GM23338 (cell line): ENCODE data around the gene NFATC1. TPM values are rescaled to one million over a fixed set of nuclear protein-coding genes. Genes with fewer than 3 reads are reported as not detected.

Source experiments
- ATAC-seq: fragments of 200-7000 bp; cut with Tn5 transposase; 3 replicates; pipeline ENCODE4 v1.9.1; 2020
- DNase-seq: peaks from one replicate; pipeline ENCODE4 v3.0.0-alpha.2; 2015; ENCODE audit warnings: low spot score
- H2AFZ ChIP-seq: fragments of 200-600 bp; sonication (generic); 2 replicates; pipeline ENCODE4 v1.8.0; 2016; ENCODE audit warnings: antibody characterized with exemption, mild to moderate bottlenecking, moderate library complexity
- H3F3A ChIP-seq: fragments of 200-600 bp; sonication (generic); replicated peaks from 2 replicates; pipeline ENCODE4 v1.8.0; 2017; ENCODE audit warnings: antibody characterized with exemption, mixed run types, low read depth
- H3K27ac ChIP-seq: fragments of 200-600 bp; sonication (generic); 2 replicates; pipeline ENCODE4 v1.6.1; 2016; ENCODE audit warnings: low read depth
- H3K27me3 ChIP-seq: fragments of 200-600 bp; sonication (generic); 2 replicates; pipeline ENCODE4 v1.8.0; 2016; ENCODE audit warnings: mild to moderate bottlenecking, mixed run types, moderate library complexity; ENCODE audit not compliant: insufficient read depth
- H3K36me3 ChIP-seq: fragments of 200-600 bp; sonication (generic); 2 replicates; pipeline ENCODE4 v1.8.0; 2016; ENCODE audit warnings: mild to moderate bottlenecking; ENCODE audit not compliant: insufficient read depth
- H3K4me1 ChIP-seq: fragments of 200-600 bp; sonication (generic); 2 replicates; pipeline ENCODE4 v1.8.0; 2016; ENCODE audit warnings: mild to moderate bottlenecking, moderate library complexity; ENCODE audit not compliant: insufficient read depth
- H3K4me2 ChIP-seq: fragments of 200-600 bp; sonication (generic); 2 replicates; pipeline ENCODE4 v1.7.1; 2017; ENCODE audit warnings: mixed run types
- H3K4me3 ChIP-seq: fragments of 200-600 bp; sonication (generic); 2 replicates; pipeline ENCODE4 v1.6.1; 2016; ENCODE audit warnings: mixed run types
- H3K79me2 ChIP-seq: fragments of 200-600 bp; sonication (generic); replicated peaks from 2 replicates; pipeline ENCODE4 v1.8.0; 2017; ENCODE audit warnings: mild to moderate bottlenecking; ENCODE audit not compliant: insufficient read depth
- H3K9me2 ChIP-seq: fragments of 200-600 bp; sonication (generic); 2 replicates; pipeline ENCODE4 v1.8.0; 2017; ENCODE audit not compliant: insufficient read depth
- H4K20me1 ChIP-seq: fragments of 200-600 bp; sonication (generic); replicated peaks from 2 replicates; pipeline ENCODE4 v1.8.0; 2017; ENCODE audit warnings: mild to moderate bottlenecking; ENCODE audit not compliant: insufficient read depth
- H3K27ac Mint-ChIP-seq: 2 replicates; pipeline ENCODE4 v1.8.0; 2020; ENCODE audit warnings: inconsistent platforms, mild to moderate bottlenecking, moderate library complexity, mixed read lengths
- H3K27me3 Mint-ChIP-seq: 3 replicates; pipeline ENCODE4 v1.8.0; 2022; ENCODE audit warnings: low read depth, mild to moderate bottlenecking, moderate library complexity, mixed read lengths, inconsistent platforms; ENCODE audit not compliant: insufficient read depth, poor library complexity
- H3K36me3 Mint-ChIP-seq: 3 replicates; pipeline ENCODE4 v1.8.0; 2021; ENCODE audit warnings: low read depth, mild to moderate bottlenecking, inconsistent platforms, moderate library complexity, mixed read lengths
- H3K4me1 Mint-ChIP-seq: 3 replicates; pipeline ENCODE4 v1.8.0; 2020; ENCODE audit warnings: mild to moderate bottlenecking, inconsistent platforms, mixed read lengths
- H3K4me3 Mint-ChIP-seq: 3 replicates; pipeline ENCODE4 v1.8.0; 2021; ENCODE audit warnings: moderate library complexity, mild to moderate bottlenecking, inconsistent platforms, mixed read lengths
- H3K9me3 Mint-ChIP-seq: 3 replicates; pipeline ENCODE4 v1.8.0; 2020; ENCODE audit warnings: moderate library complexity, mild to moderate bottlenecking, inconsistent platforms, mixed read lengths
- CREB1 ChIP-seq: fragments of 250-450 bp; sonication (Bioruptor Pico); IDR thresholded peaks from 2 replicates; pipeline ENCODE4 v1.5.0; 2020; ENCODE audit warnings: low read depth, mild to moderate bottlenecking, moderate library complexity
- CTCF ChIP-seq, 2 experiments: fragments of 200-600 bp in 1 of 2; sonication (generic) in 1 of 2; conservative IDR thresholded peaks; 2 replicates each; pipeline versions ENCODE4 v1.5.1 to v1.6.1; 2016 to 2017; ENCODE audit warnings: antibody characterized with exemption in 2 of 2, low read depth in 2 of 2, mild to moderate bottlenecking in 2 of 2, moderate library complexity in 1 of 2
- NANOG ChIP-seq: IDR thresholded peaks from 2 replicates; pipeline ENCODE4 v1.6.1; 2016; ENCODE audit warnings: antibody characterized with exemption, borderline replicate concordance
- POLR2AphosphoS5 ChIP-seq: IDR thresholded peaks from 2 replicates; pipeline ENCODE4 v1.6.1; 2016; ENCODE audit warnings: antibody characterized with exemption, low read depth
- STAT1 ChIP-seq: IDR thresholded peaks from one replicate; pipeline ENCODE4 v1.6.1; 2016; ENCODE audit warnings: antibody characterized with exemption; ENCODE audit not compliant: unreplicated experiment
- ZNF114 ChIP-seq: fragments of 250-450 bp; sonication (Bioruptor Pico); IDR thresholded peaks from 2 replicates; pipeline ENCODE4 v1.5.0; 2020; ENCODE audit warnings: mild to moderate bottlenecking, moderate library complexity
- ZNF331 ChIP-seq: fragments of 250-450 bp; sonication (Bioruptor Pico); IDR thresholded peaks from 2 replicates; pipeline ENCODE4 v1.5.0; 2020; ENCODE audit warnings: low read depth, mild to moderate bottlenecking, moderate library complexity
- polyA plus RNA-seq: library from polyadenylated mRNA; unstranded; fragments of >200 nt; fragmentation: Nextera tagmentation; extraction: Ambion mirVana; gene quantifications from 2 replicates; pipeline ENCODE4 v1.2.1, GENCODE V29; 2016
- total RNA-seq: library from RNA; depleted of rRNA; stranded (reverse); fragments of >200 nt; shearing (Covaris generic); gene quantifications from 2 replicates; pipeline ENCODE4 v1.2.3, GENCODE V29; 2014
- TF ChIP-seq, protein P1 (sequence below): fragments of 250-450 bp; sonication (Bioruptor Pico); IDR thresholded peaks from 2 replicates; pipeline ENCODE4 v1.5.0; 2020; ENCODE audit warnings: mild to moderate bottlenecking, moderate library complexity
- TF ChIP-seq, protein P2 (sequence below): IDR thresholded peaks from 2 replicates; pipeline ENCODE4 v1.6.1; 2016; ENCODE audit warnings: antibody characterized with exemption

The NFATC1 gene
- total and polyA plus RNA-seq, 2 experiments from 2014 or later, result 3.9 to 6.4 TPM

- no peaks in the 10 kb centered on the region for H3K4me1 ChIP-seq
- ATAC-seq (no peak), DNase-seq (no peak)
- Mint-ChIP-seq H3K36me3 (peaks cover 11% of the 10 kb centered on the region; the same call in 2 of the 3 replicates), H3K4me1 (peaks cover 13% of the 10 kb centered on the region; the same call in 2 of the 3 replicates), H3K27ac (no peak overlapping the region), H3K9me3 (peaks cover 4% of the 10 kb centered on the region; the same call in 2 of the 3 replicates), H3K27me3 (peaks cover 24% of the 10 kb centered on the region), H3K4me3 (no peak overlapping the region)
- no peak overlapping the region for H3K27ac ChIP-seq
- no peak overlapping the region for H3K4me3 ChIP-seq
- H3K9me2 ChIP-seq, result no peaks in the 10 kb centered on the region
- H2AFZ ChIP-seq, result no peak overlapping the region
- no peaks in the 10 kb centered on the region for H3K36me3 ChIP-seq
- H4K20me1 ChIP-seq, result no peaks in the 10 kb centered on the region
- H3F3A ChIP-seq, result peaks cover 7% of the 10 kb centered on the region; the same call in 1 of the 2 replicates
- TF ChIP-seq POLR2AphosphoS5 (no peak), CREB1 (CRISPR knock-in tag) (no peak)
- no peaks in the 10 kb centered on the region for H3K79me2 ChIP-seq
- H3K4me2 ChIP-seq, result no peak overlapping the region
- H3K27me3 ChIP-seq, result no peaks in the 10 kb centered on the region
Measured at GRCh38 chr18:79421275-79421857, 25.6 kb downstream of the NFATC1 start.

DNA sequence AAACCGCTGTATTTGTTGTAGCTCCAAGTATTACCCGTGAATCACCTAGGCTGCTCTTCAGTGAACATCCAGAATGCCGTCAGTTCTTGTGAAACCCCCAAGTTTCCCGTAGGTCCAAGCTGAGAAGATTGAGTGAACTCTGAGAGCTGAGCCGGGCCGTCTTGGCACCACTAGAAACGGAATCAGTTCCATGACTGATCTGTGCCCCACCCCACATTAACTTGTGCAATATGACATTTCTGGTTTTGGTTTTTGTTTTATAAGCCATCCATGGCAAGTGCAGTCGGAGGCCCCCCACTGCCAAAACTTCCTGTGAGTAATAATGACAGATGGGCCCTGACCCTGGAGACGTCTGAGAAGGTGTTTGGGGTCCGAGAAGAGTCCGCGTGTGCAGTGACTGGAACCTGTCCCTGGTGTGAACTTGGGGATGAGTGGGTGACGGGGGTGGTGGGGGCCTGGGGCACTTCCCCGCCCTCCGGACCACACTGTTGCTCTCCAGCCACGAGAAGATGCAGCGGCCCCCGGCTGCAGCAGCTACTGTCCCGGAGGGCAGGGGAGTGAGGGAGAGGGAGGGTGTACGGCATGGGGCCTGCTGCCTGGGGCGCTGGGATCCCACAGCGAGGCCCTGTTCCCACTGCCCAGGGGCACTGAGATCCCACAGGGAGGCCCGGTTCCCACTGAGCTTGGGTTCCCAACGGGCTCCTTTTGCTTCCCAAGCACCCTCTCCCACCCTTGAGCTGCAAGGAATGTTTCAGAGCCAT lies 26.5 kb downstream of the NFATC1 start:
- Histone ChIP-seq H3K27me3 (no peaks in the 10 kb centered on the region), H2AFZ (no peak overlapping the region), H3K27ac (no peak overlapping the region), H3K9me2 (no peaks in the 10 kb centered on the region), H3K4me1 (no peaks in the 10 kb centered on the region), H3K79me2 (no peaks in the 10 kb centered on the region), H3F3A (peaks cover 7% of the 10 kb centered on the region; the same call in 1 of the 2 replicates), H3K4me2 (no peak overlapping the region), H3K4me3 (no peak overlapping the region), H3K36me3 (no peaks in the 10 kb centered on the region), H4K20me1 (no peaks in the 10 kb centered on the region)
- Mint-ChIP-seq H3K36me3 (peaks cover 11% of the 10 kb centered on the region; the same call in 2 of the 3 replicates), H3K4me3 (no peak overlapping the region), H3K27ac (no peak overlapping the region), H3K9me3 (peaks cover 4% of the 10 kb centered on the region; the same call in 2 of the 3 replicates), H3K27me3 (peaks cover 24% of the 10 kb centered on the region), H3K4me1 (peaks cover 13% of the 10 kb centered on the region; the same call in 2 of the 3 replicates)
- DNase-seq, result no peak
- ATAC-seq, result no peak
- no peak for TF ChIP-seq STAT1
- no peak for TF ChIP-seq CTCF (conservative IDR thresholded peaks at IDR 0.05; ENCODE audit: low read depth in 2 of 2)
- TF ChIP-seq, protein P1, sequence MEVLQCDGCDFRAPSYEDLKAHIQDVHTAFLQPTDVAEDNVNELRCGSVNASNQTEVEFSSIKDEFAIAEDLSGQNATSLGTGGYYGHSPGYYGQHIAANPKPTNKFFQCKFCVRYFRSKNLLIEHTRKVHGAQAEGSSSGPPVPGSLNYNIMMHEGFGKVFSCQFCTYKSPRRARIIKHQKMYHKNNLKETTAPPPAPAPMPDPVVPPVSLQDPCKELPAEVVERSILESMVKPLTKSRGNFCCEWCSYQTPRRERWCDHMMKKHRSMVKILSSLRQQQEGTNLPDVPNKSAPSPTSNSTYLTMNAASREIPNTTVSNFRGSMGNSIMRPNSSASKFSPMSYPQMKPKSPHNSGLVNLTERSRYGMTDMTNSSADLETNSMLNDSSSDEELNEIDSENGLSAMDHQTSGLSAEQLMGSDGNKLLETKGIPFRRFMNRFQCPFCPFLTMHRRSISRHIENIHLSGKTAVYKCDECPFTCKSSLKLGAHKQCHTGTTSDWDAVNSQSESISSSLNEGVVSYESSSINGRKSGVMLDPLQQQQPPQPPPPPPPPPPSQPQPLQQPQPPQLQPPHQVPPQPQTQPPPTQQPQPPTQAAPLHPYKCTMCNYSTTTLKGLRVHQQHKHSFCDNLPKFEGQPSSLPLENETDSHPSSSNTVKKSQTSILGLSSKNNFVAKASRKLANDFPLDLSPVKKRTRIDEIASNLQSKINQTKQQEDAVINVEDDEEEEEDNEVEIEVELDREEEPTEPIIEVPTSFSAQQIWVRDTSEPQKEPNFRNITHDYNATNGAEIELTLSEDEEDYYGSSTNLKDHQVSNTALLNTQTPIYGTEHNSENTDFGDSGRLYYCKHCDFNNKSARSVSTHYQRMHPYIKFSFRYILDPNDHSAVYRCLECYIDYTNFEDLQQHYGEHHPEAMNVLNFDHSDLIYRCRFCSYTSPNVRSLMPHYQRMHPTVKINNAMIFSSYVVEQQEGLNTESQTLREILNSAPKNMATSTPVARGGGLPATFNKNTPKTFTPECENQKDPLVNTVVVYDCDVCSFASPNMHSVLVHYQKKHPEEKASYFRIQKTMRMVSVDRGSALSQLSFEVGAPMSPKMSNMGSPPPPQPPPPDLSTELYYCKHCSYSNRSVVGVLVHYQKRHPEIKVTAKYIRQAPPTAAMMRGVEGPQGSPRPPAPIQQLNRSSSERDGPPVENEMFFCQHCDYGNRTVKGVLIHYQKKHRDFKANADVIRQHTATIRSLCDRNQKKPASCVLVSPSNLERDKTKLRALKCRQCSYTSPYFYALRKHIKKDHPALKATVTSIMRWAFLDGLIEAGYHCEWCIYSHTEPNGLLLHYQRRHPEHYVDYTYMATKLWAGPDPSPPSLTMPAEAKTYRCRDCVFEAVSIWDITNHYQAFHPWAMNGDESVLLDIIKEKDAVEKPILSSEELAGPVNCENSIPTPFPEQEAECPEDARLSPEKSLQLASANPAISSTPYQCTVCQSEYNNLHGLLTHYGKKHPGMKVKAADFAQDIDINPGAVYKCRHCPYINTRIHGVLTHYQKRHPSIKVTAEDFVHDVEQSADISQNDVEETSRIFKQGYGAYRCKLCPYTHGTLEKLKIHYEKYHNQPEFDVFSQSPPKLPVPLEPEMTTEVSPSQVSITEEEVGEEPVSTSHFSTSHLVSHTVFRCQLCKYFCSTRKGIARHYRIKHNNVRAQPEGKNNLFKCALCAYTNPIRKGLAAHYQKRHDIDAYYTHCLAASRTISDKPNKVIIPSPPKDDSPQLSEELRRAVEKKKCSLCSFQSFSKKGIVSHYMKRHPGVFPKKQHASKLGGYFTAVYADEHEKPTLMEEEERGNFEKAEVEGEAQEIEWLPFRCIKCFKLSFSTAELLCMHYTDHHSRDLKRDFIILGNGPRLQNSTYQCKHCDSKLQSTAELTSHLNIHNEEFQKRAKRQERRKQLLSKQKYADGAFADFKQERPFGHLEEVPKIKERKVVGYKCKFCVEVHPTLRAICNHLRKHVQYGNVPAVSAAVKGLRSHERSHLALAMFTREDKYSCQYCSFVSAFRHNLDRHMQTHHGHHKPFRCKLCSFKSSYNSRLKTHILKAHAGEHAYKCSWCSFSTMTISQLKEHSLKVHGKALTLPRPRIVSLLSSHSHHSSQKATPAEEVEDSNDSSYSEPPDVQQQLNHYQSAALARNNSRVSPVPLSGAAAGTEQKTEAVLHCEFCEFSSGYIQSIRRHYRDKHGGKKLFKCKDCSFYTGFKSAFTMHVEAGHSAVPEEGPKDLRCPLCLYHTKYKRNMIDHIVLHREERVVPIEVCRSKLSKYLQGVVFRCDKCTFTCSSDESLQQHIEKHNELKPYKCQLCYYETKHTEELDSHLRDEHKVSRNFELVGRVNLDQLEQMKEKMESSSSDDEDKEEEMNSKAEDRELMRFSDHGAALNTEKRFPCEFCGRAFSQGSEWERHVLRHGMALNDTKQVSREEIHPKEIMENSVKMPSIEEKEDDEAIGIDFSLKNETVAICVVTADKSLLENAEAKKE (CRISPR knock-in tag), result no peak
- no peak for TF ChIP-seq ZNF114 (CRISPR knock-in tag)
- TF ChIP-seq, protein P2, sequence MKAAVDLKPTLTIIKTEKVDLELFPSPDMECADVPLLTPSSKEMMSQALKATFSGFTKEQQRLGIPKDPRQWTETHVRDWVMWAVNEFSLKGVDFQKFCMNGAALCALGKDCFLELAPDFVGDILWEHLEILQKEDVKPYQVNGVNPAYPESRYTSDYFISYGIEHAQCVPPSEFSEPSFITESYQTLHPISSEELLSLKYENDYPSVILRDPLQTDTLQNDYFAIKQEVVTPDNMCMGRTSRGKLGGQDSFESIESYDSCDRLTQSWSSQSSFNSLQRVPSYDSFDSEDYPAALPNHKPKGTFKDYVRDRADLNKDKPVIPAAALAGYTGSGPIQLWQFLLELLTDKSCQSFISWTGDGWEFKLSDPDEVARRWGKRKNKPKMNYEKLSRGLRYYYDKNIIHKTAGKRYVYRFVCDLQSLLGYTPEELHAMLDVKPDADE, result no peak
- no peak for TF ChIP-seq POLR2AphosphoS5
- no peak for TF ChIP-seq NANOG
- no peak for TF ChIP-seq CREB1 (CRISPR knock-in tag)
- no peak for TF ChIP-seq ZNF331 (CRISPR knock-in tag)
